Activated naive CD4-positive, alpha-beta T cell treated with Interleukin-2 at 50 U/mL for 16 hours (primary cell): ENCODE results near the gene AGBL4.

Experiments
- DNase-seq: peaks from one replicate; pipeline ENCODE4 v3.0.0-alpha.2; 2020

AGBL4 gene

GRCh38 chr1:48619539-48619938 lies 1404.2 kb downstream of the AGBL4 start:
- no peak for DNase-seq

DNA sequence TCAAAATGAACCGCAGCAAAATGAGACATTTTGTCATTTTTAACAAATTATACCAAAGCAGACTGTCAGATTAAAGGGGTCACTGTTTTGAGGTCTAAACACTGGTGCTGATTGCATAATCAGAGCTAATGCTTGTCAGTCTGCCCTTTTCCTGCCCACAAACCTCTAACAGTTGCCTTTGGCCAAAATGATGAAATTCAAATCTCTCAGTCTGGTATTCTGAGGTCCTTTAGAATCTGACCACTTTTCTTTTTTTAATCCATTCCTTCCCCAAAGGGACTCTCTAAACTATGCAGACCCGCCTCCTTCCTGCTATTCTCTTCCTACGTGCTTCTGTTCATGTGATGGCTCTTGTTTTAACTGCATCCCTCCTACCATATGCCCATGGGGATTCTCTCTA lies 1406.5 kb downstream of the AGBL4 start:
- DNase-seq, result no peak

- DNase-seq, result no peak
Measured at GRCh38 chr1:48616710-48617109, 1407.0 kb downstream of the AGBL4 start.

GRCh38 chr1:48611841-48612240 lies 1411.9 kb downstream of the AGBL4 start:
- DNase-seq, result no peak

- DNase-seq, result no peak
Measured at GRCh38 chr1:48610628-48611542, 1412.9 kb downstream of the AGBL4 start.

- no peak for DNase-seq
Measured at GRCh38 chr1:48608882-48609281, 1414.9 kb downstream of the AGBL4 start.

GRCh38 chr1:48603222-48603621 lies 1420.5 kb downstream of the AGBL4 start:
- DNase-seq, result no peak

DNA sequence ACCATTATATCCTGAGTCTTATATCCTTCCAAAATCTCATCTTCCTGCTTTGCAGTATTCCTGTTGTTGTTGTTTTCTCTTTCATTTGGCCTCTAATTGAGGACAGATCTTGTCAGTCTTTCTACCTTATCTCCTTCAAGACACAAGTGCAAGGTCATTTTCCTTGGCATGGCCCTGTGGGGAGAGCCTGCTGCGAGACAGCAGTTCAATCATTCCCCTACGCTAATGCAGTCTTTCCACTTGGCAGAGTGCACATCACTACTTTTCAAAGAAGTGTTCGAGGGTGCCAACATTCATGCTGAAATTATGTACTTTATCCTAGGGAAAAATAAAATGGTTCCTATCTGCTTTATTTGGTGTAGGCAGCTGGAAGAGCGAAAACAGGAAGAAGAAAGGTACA lies 1421.4 kb downstream of the AGBL4 start:
- DNase-seq, result no peak

- DNase-seq, result no peak
Measured at GRCh38 chr1:48600182-48600581, 1423.6 kb downstream of the AGBL4 start.

- no peak for DNase-seq
Measured at GRCh38 chr1:48597663-48598062, 1426.1 kb downstream of the AGBL4 start.

- no peak for DNase-seq
Measured at GRCh38 chr1:48596046-48596445, 1427.7 kb downstream of the AGBL4 start.

GRCh38 chr1:48595613-48596012 lies 1428.1 kb downstream of the AGBL4 start:
- no peak for DNase-seq

DNA sequence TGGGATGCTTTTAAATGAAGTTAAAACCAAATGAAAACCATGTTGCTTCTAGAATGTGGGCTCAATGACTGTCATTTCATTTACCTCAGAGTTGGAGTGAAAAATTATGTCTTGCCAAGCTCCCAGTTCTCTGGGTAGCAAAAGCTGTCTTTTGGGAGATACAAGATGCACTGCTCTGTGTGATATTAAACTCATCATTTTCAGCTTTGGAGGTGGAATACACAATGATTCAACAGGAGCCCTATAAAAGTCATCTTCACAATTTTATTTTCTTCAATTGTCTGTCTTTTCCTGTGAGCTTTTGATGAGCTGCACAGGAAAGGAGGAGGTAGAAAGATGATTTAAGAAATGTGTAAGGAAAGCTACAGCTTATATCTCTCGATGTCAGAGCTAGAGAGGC lies 1431.4 kb downstream of the AGBL4 start:
- no peak for DNase-seq

- DNase-seq, result no peak
Measured at GRCh38 chr1:48591181-48591580, 1432.6 kb downstream of the AGBL4 start.

DNA sequence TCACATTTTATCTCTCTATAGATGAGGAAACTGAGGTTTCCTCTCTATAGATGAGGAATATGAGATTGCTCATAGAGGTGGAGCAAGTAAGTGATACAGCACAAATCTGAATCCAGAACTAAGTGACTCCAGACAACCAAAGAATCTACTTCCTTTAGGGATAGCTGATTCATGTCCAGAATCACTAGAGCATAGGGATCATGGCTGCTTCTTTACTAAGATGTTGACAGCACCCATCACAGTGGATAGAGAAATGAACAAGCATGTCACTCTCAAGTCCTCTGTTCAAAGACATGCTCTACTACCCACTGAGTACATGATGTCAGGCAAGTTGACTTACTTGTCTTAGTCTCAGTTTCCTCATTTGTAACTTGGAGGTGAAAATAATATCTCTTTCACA lies 1435.7 kb downstream of the AGBL4 start:
- DNase-seq, result no peak

GRCh38 chr1:48582408-48582807 lies 1441.3 kb downstream of the AGBL4 start:
- no peak for DNase-seq

DNA sequence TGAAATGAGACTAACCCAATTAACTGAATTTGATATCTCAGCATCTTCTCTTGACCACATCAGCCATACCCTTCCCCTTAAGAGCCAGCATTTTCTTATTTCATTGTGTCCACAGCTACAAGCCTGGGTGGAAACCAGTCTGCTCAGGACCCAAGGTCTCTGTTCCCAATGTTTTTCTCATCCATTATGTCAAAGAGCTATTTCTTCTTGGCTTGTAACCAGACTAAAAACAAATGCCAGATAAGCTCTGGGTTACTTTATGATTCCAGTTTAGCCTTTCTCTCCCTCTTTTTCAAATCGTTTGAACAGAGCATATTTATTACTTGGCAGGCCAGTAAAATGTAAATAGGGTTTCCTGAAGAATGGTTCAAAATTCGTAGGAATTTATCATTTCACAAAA lies 1442.5 kb downstream of the AGBL4 start:
- no peak for DNase-seq

GRCh38 chr1:48576565-48576964 lies 1447.2 kb downstream of the AGBL4 start:
- no peak for DNase-seq

DNA sequence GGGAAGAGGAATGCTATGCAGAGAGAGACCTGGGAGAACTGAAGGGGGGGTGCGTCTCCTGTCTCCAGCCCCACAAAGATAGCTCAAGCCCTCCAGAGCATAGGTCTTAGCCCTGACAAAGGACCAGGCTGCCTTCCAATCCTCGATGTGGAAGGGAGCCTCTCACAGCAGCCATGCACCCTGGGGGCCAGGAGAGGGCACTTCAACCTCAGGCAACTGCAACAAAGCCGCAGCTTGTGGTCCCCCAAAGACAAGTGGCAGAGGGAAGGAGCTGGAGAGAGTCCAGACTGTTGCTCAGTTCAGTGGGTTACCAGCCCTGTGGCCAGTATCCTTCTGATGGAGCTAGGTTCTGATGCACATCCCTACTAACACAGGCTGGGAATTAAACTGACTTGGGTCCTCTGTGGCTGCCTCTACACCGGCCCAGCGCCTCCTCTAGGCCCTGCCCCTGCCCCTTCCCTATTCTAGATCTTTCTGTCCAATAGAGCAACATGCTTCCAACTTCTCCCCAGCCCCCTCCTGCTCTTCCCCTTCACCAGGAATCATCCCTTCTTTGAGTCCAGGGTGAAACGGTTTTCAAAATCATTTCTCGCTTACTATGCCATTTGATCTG lies 1451.0 kb downstream of the AGBL4 start:
- no peak for DNase-seq

- no peak for DNase-seq
Measured at GRCh38 chr1:48572134-48572533, 1451.6 kb downstream of the AGBL4 start.

DNA sequence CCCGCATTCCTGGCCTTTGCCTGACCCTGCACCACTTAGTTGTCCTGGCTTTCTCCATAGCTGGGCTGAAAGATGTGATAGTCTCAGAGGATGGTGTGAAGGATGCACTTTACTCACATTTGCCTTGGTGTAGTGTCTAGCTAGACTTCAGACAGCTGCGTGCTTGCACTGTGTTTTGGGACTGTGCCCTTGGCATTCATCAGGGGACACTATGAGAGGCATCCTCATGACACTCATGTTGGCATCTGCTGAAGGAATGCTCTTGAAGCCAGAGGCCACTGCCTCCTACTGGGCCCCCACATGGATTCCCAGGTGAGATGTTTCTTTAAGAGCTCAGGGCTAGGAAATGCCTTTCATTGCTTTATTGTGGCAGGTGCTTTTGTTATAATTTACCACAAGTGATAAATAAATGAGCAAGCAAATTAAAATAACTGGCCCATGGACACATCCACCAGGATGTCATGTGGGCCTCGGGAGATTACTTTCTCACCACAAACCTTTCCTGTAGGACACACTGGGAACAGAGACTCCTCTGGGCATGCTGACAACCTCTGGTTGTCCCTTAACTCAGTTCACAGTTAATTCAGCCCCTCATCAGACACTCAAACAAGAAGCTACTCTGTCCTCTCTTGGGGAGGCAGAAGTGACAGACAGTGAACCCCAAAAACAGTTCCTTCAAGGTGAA lies 1452.3 kb downstream of the AGBL4 start:
- DNase-seq, result no peak

GRCh38 chr1:48570568-48570967 lies 1453.2 kb downstream of the AGBL4 start:
- no peak for DNase-seq

- no peak for DNase-seq
Measured at GRCh38 chr1:48568501-48568900, 1455.3 kb downstream of the AGBL4 start.

GRCh38 chr1:48566492-48566891 lies 1457.3 kb downstream of the AGBL4 start:
- DNase-seq, result no peak
